Breast epithelium (tissue), 4 donors: Measurements from ENCODE around the gene MASP2. TPM values are rescaled to one million over a fixed set of nuclear protein-coding genes. Genes with fewer than 3 reads are reported as not detected.
A peak's percentile ranks its signal among the peaks of the same experiment; 100 is the strongest.

Experiments used
- DNase-seq, 2 donors: peaks; one replicate each; pipeline ENCODE4 v3.0.0-alpha.2; 2019; ENCODE audit warnings: low spot score in 2 of 2
- H3K27ac ChIP-seq, 2 donors: fragments of 200-600 bp; sonication (generic) in 1 of 2; one replicate each; pipeline ENCODE4 v1.5.1; 2016 to 2019; ENCODE audit warnings: mild to moderate bottlenecking in 1 of 2
- H3K27me3 ChIP-seq, 2 donors: fragments of 200-600 bp; sonication (generic) in 1 of 2; one replicate each; pipeline versions ENCODE4 v1.5.1 to v1.6.0; 2017 to 2019; ENCODE audit warnings: control low read depth in 1 of 2, mild to moderate bottlenecking in 1 of 2
- H3K36me3 ChIP-seq: fragments of 200-600 bp; one replicate; pipeline ENCODE4 v1.5.1; 2019
- H3K4me1 ChIP-seq, 2 donors: fragments of 200-600 bp; sonication (generic); one replicate each; pipeline ENCODE4 v1.5.1; 2016 to 2019; ENCODE audit warnings: control low read depth in 1 of 2
- H3K4me3 ChIP-seq, 3 donors: fragments of 200-600 bp; sonication (generic); 1 replicate in 2 of 3; 2 replicates in 1 of 3; pipeline ENCODE4 v1.5.1; 2016 to 2019; ENCODE audit warnings: mild to moderate bottlenecking in 3 of 3, moderate library complexity in 2 of 3
- H3K9me3 ChIP-seq, 2 donors: fragments of 200-600 bp; sonication (generic) in 1 of 2; one replicate each; pipeline ENCODE4 v1.5.1; 2016 to 2019; ENCODE audit warnings: control low read depth in 1 of 2
- CTCF ChIP-seq, 3 donors: fragments of 450-650 bp; IDR thresholded peaks; one replicate each; pipeline ENCODE4 v1.5.1; 2016 to 2017; ENCODE audit warnings: antibody characterized with exemption in 3 of 3, mild to moderate bottlenecking in 3 of 3, moderate library complexity in 3 of 3
- POLR2A ChIP-seq: fragments of 450-650 bp; IDR thresholded peaks from one replicate; pipeline ENCODE4 v1.6.1; 2016; ENCODE audit warnings: antibody characterized with exemption, mild to moderate bottlenecking, moderate library complexity
- POLR2AphosphoS5 ChIP-seq, 3 donors: sonication (generic); formaldehyde crosslinking; IDR thresholded peaks; one replicate each; pipeline ENCODE4 v1.6.1; 2017; ENCODE audit warnings: antibody characterized with exemption in 3 of 3
- intact Hi-C: fragments of 100-400 bp; cut with DNase I; formaldehyde crosslinking; loops from one replicate; pipeline ENCODE4 v1.15.1; 2023; ENCODE audit warnings: low total_unique reads
- total RNA-seq, 3 donors: library from RNA; depleted of rRNA; stranded (reverse); fragments of >200 nt; gene quantifications; one replicate each; pipeline ENCODE4 v1.1.0, GENCODE V29; 2016

The MASP2 gene
- total RNA-seq, 3 donors from 2014 or later: not detected

GRCh38 chr1:11071463-11072215, 24.6 kb upstream of the MASP2 start:
- H3K9me3 ChIP-seq: no peaks in the 10 kb centered on the region
- intact Hi-C loops: no loop called here
- no peaks in the 10 kb centered on the region for H3K36me3 ChIP-seq
- peak overlapping the region in 1 of 3 donors; percentile 37 for H3K4me3 ChIP-seq
- no peaks in the 10 kb centered on the region for H3K4me1 ChIP-seq
- H3K27me3 ChIP-seq: no peaks in the 10 kb centered on the region
- H3K27ac ChIP-seq: peak overlapping the region; percentile 5 to 29
- DNase-seq: peak in 1 of 2 donors; percentile 49
- no peak for TF ChIP-seq POLR2AphosphoS5 (IDR thresholded peaks at IDR 0.05)
- TF ChIP-seq POLR2A: no peak
- TF ChIP-seq CTCF (IDR thresholded peaks at IDR 0.05): no peak

- DNase-seq: peak in 1 of 2 donors; percentile 31
- H3K27ac ChIP-seq: peak overlapping the region; percentile 5 to 29
- intact Hi-C loops: no loop called here
- H3K27me3 ChIP-seq: no peaks in the 10 kb centered on the region
- TF ChIP-seq CTCF (IDR thresholded peaks at IDR 0.05) (no peak), POLR2A (no peak), POLR2AphosphoS5 (IDR thresholded peaks at IDR 0.05) (no peak)
- no peaks in the 10 kb centered on the region for H3K4me1 ChIP-seq
- peak overlapping the region in 1 of 3 donors; percentile 37 for H3K4me3 ChIP-seq
- no peaks in the 10 kb centered on the region for H3K9me3 ChIP-seq
- H3K36me3 ChIP-seq: no peaks in the 10 kb centered on the region
Observed at GRCh38 chr1:11070876-11071275, 23.8 kb upstream of the MASP2 start.

- H3K27me3 ChIP-seq: no peaks in the 10 kb centered on the region
- DNase-seq: peak in 1 of 2 donors; percentile 43
- TF ChIP-seq POLR2AphosphoS5 (IDR thresholded peaks at IDR 0.05) (no peak), POLR2A (no peak), CTCF (IDR thresholded peaks at IDR 0.05) (no peak)
- H3K4me3 ChIP-seq: peak overlapping the region in 2 of 3 donors; percentile 22 to 37
- no peaks in the 10 kb centered on the region for H3K4me1 ChIP-seq
- no peaks in the 10 kb centered on the region for H3K36me3 ChIP-seq
- intact Hi-C loops: no loop called here
- H3K27ac ChIP-seq: peak overlapping the region; percentile 54 to 74
- H3K9me3 ChIP-seq: no peaks in the 10 kb centered on the region
Observed at GRCh38 chr1:11068600-11069473, 21.8 kb upstream of the MASP2 start.

DNA sequence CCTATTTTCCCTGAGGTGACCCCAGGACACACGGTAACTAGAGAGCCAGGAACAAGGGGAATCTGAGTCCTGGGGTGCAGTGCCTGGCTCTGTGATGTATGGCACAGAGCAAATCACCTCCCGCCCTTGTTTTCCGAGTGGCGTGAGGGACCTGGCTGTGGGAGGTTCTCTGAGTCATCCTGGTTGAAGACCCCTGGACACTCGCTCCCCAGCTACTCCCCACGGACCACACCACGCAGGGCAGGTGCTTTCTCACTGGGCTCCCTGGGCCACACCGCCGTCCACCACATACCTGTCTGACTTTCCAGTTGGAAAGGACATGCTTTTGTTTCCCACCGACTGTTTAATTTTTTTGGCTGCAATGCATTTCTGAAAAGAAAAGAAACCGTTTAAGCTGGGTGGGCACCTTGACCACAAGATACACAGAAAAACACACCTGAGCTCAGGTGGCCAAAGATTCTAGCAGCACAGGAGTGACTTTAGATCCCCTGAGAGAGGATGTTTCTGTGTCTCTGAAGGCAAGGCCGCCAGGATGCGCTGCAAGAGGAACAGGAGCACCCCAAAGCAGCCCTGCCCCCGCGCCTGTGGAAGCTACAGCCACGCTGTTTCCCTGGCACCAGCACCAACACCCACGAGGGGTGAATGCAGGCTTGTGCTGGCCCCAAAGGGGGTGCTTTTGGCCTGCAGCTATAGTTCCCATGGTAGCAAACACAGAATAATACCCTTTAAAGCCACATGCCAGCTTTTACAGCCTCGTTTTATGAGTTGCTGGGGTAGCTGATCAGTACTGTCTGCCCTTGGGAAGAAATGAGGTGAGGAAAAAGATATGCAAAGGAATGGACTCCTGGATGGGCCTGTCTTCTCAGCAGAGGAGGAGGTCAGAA, 20.9 kb upstream of the MASP2 start:
- TF ChIP-seq POLR2A: no peak
- no peak for TF ChIP-seq POLR2AphosphoS5 (IDR thresholded peaks at IDR 0.05)
- TF ChIP-seq CTCF (IDR thresholded peaks at IDR 0.05): no peak
- no peaks in the 10 kb centered on the region for H3K36me3 ChIP-seq
- no peaks in the 10 kb centered on the region for H3K9me3 ChIP-seq
- peak overlapping the region in 1 of 3 donors; percentile 37 for H3K4me3 ChIP-seq
- H3K4me1 ChIP-seq: no peaks in the 10 kb centered on the region
- H3K27me3 ChIP-seq: no peaks in the 10 kb centered on the region
- H3K27ac ChIP-seq: peak overlapping the region; percentile 54 to 74
- peak; percentile 50 to 55 for DNase-seq
- intact Hi-C loops: no loop called here
